ENCODE results near the gene SCAI.

SCAI gene

DNA sequence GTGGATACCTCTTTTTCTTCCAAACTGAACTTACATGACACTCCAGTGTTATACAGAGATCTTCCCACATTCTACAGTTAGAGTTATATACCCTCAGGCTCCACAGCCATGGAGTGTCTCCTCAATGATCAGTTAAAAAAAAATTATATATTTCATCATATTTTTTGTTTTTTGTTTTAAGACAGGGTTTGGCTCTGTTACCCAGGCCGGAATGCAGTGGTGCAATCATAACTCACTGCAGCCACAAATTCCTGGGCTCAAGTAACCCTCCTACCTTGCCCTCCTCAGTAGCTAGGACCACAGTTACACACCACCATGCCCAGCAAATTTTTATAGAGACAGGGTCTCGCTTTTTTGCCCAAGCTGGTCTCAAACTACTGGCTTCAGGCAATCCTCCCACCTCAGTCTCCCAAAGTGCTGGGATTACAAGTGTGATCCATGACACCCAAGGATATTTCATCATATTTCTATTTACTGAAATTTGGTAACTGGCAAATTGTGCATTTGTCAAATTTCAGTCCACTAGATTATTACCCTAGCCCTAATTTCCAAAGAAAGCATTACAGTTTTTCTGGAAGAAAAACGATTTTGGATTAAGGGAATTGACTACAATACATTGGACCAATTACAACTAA is 18.1 kb upstream of the SCAI start:
- Mint-ChIP-seq H3K27ac (peak overlapping the region; percentile 69), H3K9me3 (no peaks in the 10 kb centered on the region), H3K36me3 (peaks cover 77% of the 10 kb centered on the region), H3K4me3 (no peak overlapping the region), H3K4me1 (no peaks in the 10 kb centered on the region)
- no peak for DNase-seq (ENCODE audit: low spot score in 2 of 2)
- ATAC-seq, result no peak

DNA sequence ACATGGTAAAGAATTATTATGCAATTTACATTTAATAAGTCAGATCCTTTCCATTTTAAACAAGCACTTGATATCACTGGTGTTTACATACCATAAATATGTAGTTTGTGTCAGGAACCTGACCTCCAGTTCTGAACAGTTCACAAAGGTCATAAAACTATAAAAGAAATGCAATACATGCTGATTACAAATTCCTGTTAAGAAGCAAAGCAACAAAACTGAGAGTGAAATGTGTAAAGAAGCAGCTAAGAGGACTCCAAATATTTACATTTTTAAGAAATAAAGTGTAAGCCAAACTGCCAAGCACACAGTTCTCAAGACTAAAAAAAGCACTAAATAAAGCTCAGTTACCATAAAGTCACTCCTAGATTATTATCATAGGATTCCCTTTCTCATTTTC is 17.4 kb upstream of the SCAI start:
- H3K27ac Mint-ChIP-seq, result peak overlapping the region; percentile 69
- no peaks in the 10 kb centered on the region for H3K4me1 Mint-ChIP-seq
- no peak overlapping the region for H3K4me3 Mint-ChIP-seq
- ATAC-seq (no peak), DNase-seq (ENCODE audit: low spot score in 2 of 2) (no peak)
- peaks cover 75% of the 10 kb centered on the region for H3K36me3 Mint-ChIP-seq
- H3K9me3 Mint-ChIP-seq, result no peaks in the 10 kb centered on the region

DNA sequence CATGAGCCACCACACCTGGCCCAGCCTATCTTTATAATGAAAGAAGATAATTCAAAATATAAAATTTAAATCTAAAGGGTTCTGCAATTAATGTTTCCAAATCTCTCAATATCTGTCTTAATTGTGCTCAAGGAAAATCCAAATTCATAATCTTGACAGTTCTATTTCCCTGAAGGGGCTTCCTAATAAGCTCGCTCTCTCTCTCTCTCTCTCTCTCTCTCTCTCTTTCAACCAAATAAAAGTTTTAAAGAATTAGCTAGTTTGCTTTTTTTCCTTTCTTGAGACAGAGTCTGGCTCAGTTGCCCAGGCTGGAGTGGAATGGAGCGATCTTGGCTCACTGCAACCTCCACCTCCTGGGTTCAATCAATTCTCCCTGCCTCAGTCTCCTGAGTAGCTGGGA is 13.2 kb upstream of the SCAI start:
- H3K9me3 Mint-ChIP-seq, result no peaks in the 10 kb centered on the region
- no peak for DNase-seq (ENCODE audit: low spot score in 2 of 2)

DNA sequence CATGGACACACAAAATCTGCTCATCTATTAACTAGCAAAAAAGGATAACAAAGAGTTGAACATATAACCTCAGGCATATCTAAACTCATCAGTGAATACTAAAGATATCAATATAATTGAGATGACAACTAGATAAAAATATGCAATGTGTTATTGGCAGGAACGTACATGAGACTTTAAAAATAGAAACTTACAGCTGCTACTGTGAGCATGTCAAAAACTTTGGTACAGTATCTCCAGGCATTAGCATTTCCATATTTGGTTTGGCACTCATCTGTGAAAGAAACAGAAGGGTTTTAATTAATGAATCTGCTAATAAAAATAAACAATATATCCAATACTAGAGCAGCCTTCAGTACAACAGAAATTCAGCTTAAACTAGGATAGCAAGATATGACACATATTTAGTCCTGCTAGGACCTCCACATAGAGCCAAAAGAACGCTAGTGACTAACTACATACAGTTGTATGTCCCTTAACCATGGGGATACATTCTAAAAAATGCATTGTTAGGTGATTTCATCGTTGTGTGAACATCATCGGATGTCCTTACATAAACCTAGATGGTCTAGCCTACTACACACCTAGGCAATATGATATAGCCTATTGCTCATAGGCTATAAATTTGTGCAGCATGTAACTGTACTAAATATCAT is 10.5 kb upstream of the SCAI start:
- H3K4me1 Mint-ChIP-seq, result no peaks in the 10 kb centered on the region
- no peak overlapping the region for H3K4me3 Mint-ChIP-seq
- H3K36me3 Mint-ChIP-seq, result peaks cover 93% of the 10 kb centered on the region
- H3K9me3 Mint-ChIP-seq, result no peaks in the 10 kb centered on the region
- no peak for ATAC-seq
- H3K27ac Mint-ChIP-seq, result no peak overlapping the region
- no peak for DNase-seq (ENCODE audit: low spot score in 2 of 2)

More for the DNA sequence above, 13.2 kb upstream of the SCAI start:
- Mint-ChIP-seq H3K4me1 (no peaks in the 10 kb centered on the region), H3K36me3 (peaks cover 82% of the 10 kb centered on the region), H3K4me3 (no peak overlapping the region), H3K27ac (no peak overlapping the region)
- ATAC-seq, result no peak

DNA sequence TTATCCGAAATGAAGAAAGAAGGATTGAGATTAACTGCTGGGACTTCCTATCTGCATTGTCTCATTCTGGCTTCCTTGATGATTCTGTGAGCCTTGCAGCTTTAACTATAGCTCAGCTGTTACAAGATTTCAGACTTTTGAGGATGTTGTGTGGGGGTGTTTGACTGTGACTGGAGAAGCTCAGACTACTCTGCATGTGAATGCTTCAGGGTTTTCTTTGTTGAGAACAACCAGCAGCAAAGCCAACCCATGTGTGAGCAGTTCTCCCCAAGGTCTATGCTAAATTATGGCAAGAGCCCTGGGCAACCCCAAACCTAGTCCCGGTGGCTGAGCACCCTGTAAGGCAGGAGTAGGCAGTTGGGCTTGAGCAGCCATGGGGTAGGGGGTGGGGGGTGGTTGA is 8.4 kb upstream of the SCAI start:
- peaks cover 74% of the 10 kb centered on the region for H3K36me3 Mint-ChIP-seq
- no peak overlapping the region for H3K4me3 Mint-ChIP-seq

DNA sequence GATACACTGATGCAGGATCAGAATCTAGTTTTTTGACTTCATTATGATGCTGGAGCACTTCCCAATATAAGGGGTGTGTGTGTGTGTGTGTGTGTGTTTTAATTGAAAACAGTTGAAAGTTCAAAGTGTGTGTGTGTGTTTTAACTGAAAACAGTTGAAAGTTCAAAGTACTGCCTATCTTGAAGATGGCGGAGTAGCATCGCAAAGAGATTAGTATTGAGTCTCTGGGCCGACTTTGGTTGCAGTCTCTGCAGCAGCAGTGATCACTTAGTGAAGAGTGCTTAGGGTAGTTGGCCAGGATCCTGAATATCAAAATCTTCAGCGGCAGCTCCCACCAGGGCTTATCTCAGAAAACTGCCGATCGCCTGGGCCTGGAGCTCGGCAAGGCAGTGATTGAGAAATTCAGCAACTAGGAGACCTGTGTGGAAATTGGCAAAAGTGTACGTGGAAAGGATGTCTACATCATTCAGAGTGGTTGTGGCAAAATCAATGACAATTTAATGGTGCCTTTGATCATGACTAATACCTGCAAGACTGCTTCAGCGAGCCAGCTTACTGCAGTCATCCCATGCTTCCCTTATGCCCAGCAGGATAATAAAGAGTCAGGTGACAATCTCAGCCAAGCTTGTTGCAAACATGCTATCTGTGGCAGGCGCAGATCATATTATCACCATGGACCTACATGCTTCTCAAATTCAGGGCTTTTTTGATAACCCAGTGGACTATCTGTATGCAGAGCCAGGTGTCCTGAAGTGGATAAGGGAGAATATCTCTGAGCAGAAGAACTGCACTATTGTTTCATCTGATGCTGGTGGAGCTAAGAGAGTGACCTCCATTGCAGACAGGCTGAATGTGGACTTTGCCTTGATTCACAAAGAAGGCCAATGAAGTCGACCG is 7.3 kb upstream of the SCAI start:
- DNase-seq (ENCODE audit: low spot score in 2 of 2), result no peak
- Mint-ChIP-seq H3K36me3 (peaks cover 66% of the 10 kb centered on the region), H3K27ac (no peak overlapping the region), H3K4me3 (no peak overlapping the region), H3K9me3 (no peaks in the 10 kb centered on the region), H3K4me1 (no peaks in the 10 kb centered on the region)
- no peak for ATAC-seq

More for the DNA sequence above, 8.4 kb upstream of the SCAI start:
- DNase-seq (ENCODE audit: low spot score in 2 of 2), result no peak
- no peaks in the 10 kb centered on the region for H3K9me3 Mint-ChIP-seq
- H3K4me1 Mint-ChIP-seq, result no peaks in the 10 kb centered on the region
- peak overlapping the region; percentile 63 for H3K27ac Mint-ChIP-seq
- ATAC-seq, result no peak

DNA sequence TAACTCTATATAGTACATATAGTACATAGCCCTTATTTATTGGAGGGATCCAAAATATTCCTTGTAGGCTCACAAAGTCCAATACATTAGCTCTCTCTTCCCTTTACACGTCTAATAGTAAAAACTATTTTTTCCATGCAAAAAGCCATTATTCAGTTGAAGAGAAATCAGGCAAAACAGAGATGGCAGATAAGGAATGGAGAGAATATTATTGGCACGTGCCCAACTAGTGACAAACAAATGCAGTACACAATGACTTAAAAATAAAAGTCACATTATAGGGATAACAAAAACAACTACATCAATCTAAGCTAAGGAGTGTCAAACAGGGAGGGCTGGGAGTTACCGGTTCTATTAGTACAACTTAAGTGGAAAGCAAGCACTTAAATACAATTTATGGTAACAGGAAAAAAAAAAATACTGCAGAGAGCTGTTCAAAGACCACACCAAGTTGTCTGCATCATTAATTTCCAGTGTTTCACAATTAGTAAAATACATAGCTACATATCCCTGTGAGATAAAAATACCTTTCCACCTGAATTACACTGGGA is 4.1 kb upstream of the SCAI start:
- DNase-seq (ENCODE audit: low spot score in 2 of 2) (no peak), ATAC-seq (no peak)
- Mint-ChIP-seq H3K4me1 (peaks cover 12% of the 10 kb centered on the region), H3K4me3 (no peak overlapping the region), H3K9me3 (no peaks in the 10 kb centered on the region), H3K27ac (peak overlapping the region; percentile 3), H3K36me3 (peaks cover 45% of the 10 kb centered on the region)

DNA sequence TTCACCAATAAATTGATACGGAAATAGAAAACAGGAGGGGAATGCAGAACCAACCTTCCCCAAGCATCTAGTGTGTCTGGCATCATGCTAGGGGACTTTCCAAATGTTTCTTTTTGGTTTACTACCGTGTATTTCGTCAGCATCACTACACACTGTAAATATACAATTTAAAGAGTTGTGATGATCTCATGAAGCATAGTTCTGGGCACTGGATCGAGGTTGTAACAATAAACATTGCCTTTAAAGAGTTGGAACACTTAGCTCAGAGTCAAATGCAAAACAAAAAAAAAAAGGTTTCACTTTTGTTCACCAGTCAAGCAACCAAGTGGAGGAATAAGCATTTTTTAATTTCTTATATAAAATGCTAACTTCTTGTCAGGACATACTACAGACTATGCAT is 2.9 kb upstream of the SCAI start:
- peaks cover 35% of the 10 kb centered on the region for H3K36me3 Mint-ChIP-seq
- peaks cover 18% of the 10 kb centered on the region for H3K4me1 Mint-ChIP-seq
- DNase-seq (ENCODE audit: low spot score in 2 of 2) (no peak), ATAC-seq (no peak)
- peak overlapping the region; percentile 39 for H3K27ac Mint-ChIP-seq
- no peak overlapping the region for H3K4me3 Mint-ChIP-seq
- H3K9me3 Mint-ChIP-seq, result no peaks in the 10 kb centered on the region

DNA sequence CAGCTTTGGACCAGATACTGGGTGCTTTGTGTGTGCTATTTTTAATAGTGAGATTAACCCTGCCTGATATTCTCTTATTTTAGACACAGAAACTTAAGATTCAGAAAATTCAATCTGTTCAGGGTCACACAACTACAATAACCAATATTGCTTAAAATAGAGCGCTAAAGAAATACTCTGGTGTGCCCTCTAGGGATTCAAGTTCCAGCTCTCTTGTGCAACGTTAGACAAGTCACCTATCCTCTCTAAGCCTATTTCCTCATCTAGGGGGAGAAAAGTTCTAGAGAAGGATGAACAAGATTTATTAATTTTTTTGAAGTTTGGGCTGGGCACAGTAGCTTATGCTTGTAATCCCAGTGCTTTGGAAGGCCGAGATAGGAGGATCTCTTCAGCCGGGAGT is 2.1 kb upstream of the SCAI start:
- Mint-ChIP-seq H3K9me3 (no peaks in the 10 kb centered on the region), H3K4me1 (peaks cover 18% of the 10 kb centered on the region), H3K36me3 (peaks cover 27% of the 10 kb centered on the region), H3K4me3 (no peak overlapping the region), H3K27ac (no peak overlapping the region)
- no peak for ATAC-seq
- DNase-seq (ENCODE audit: low spot score in 2 of 2), result no peak

DNA sequence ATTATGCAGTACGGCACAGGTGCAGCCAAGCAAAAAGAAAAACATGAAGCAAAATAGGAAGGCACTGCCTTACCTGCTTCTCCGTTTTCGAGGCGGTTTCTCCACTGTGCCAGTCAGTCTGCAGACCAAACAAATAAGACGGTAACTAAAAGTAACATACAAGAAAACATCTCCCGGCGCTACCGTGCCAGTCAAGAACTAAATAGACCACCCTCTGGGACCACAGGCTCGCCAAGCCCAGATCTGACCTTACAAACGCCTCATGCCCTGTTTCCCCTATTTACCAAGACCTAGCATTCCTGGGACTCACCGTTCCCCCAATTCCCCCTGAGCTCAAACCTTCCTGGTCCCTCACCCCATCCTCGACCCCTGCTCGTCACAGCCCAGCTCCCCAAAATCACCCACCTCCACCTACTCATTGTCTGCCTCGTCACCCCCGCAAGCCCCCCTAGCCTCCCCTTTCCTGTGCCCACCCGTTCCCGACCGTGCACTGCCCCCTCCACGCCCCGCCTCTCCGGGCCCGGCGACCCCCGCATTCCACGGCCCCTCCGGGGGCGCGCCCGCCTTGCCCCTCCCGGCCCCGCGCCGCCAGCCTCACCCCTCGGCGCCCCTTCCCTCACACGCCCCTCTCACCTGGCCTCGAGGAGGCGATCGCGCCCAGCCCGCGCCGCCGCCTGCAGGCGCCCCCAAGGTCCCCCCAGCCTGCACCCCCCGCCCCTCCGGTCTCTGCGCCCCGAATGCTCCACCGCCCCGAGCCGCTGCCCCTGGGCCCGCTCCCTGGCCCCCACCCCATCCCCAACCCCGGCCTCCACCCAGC is 560 bp downstream of the SCAI start:
- ATAC-seq (peak; percentile 47), DNase-seq (ENCODE audit: low spot score in 2 of 2) (peak in 1 of 2 donors; percentile 52)
- Mint-ChIP-seq H3K9me3 (no peaks in the 10 kb centered on the region), H3K36me3 (peaks cover 11% of the 10 kb centered on the region), H3K4me3 (peak overlapping the region; percentile 92), H3K27ac (peak overlapping the region; percentile 82), H3K4me1 (peaks cover 18% of the 10 kb centered on the region)

DNA sequence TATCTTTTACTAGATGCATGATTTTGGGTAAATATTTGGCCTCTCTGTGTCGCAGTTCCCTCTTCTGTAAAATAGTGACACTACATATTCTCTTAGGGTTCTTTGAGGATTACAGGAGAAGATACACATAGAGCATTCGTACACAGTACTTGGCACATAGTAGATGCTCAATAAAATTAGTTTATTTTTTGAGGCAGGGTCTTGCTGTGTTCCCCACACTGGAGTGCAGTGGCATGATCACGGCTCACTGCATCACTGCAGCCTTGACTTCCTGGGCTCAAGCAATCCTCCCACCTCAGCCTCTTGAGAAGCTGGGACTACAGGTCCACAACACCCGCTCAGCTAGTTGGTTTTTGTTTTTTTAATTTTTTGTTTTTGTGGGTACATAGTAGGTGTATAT is 1.6 kb downstream of the SCAI start:
- Mint-ChIP-seq H3K9me3 (no peaks in the 10 kb centered on the region), H3K36me3 (peaks cover 11% of the 10 kb centered on the region), H3K4me1 (peaks cover 18% of the 10 kb centered on the region), H3K4me3 (peak overlapping the region; percentile 92), H3K27ac (no peak overlapping the region)
- ATAC-seq, result no peak
- DNase-seq (ENCODE audit: low spot score in 2 of 2), result no peak

DNA sequence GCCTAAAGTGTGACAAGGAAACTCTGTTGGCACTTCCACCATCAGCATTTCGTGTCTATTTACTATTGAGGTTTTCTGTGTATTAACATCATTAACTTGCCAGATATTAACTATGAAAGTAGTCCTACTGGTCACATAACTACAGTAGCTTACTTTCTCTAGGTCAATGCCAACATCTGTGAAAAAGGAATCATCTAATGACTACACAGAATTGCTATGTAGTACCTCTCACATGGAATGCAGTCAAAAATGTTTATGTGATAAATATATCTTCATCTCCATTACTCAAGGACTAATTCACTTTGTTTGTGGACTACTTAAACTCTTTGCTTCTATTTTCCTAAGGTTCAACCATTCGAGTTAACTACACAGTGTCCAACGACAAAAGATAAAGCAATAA is 2.1 kb downstream of the SCAI start:
- H3K9me3 Mint-ChIP-seq, result no peaks in the 10 kb centered on the region
- peaks cover 18% of the 10 kb centered on the region for H3K4me1 Mint-ChIP-seq
- no peak for DNase-seq (ENCODE audit: low spot score in 2 of 2)
- H3K36me3 Mint-ChIP-seq, result peaks cover 11% of the 10 kb centered on the region
- ATAC-seq, result no peak
- H3K27ac Mint-ChIP-seq, result no peak overlapping the region
- no peak overlapping the region for H3K4me3 Mint-ChIP-seq

DNA sequence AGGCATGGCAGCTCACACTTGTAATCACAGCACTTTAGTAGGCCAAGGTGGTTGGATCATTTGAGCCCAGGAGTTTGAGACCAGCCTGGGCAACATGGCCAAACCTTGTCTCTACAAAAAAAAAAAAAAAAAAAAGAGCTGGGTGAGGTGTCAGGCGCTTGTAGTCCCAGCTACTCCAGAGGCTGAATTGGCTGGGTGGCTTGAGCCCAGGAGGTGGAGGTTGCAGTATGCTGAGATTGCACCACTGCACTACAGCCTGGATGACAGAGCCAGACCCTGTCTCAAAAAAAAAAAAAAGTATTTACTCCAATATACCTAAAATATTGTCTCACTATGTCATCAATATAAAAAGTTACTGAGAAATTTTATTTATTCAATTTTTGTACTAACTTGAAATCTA is 2.8 kb downstream of the SCAI start:
- Mint-ChIP-seq H3K4me3 (no peak overlapping the region), H3K9me3 (no peaks in the 10 kb centered on the region), H3K36me3 (peaks cover 11% of the 10 kb centered on the region), H3K27ac (no peak overlapping the region), H3K4me1 (peaks cover 18% of the 10 kb centered on the region)
- ATAC-seq, result no peak
- DNase-seq (ENCODE audit: low spot score in 2 of 2), result no peak

DNA sequence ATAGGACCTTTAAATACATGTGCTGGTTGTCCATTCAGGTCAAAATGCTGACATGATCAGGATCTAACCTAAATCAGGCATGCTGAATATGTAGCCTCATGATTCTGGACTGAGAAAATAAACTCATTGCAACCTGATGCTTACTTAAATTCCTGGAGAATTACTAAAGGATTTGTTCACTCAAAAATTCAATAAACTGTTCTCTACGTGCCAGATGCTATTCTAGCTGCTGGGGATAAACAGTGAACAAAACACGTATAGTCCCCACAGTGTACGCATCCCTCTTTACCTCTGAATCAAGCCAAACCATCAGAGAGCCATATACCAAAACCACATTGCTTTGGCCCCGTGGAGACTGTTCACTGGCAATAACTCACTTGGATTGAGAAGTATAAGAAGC is 6.1 kb downstream of the SCAI start:
- Mint-ChIP-seq H3K4me1 (peaks cover 21% of the 10 kb centered on the region), H3K9me3 (no peaks in the 10 kb centered on the region), H3K27ac (no peak overlapping the region), H3K36me3 (no peaks in the 10 kb centered on the region), H3K4me3 (no peak overlapping the region)
- ATAC-seq, result no peak
- peak in 1 of 2 donors; percentile 7 for DNase-seq (ENCODE audit: low spot score in 2 of 2)

DNA sequence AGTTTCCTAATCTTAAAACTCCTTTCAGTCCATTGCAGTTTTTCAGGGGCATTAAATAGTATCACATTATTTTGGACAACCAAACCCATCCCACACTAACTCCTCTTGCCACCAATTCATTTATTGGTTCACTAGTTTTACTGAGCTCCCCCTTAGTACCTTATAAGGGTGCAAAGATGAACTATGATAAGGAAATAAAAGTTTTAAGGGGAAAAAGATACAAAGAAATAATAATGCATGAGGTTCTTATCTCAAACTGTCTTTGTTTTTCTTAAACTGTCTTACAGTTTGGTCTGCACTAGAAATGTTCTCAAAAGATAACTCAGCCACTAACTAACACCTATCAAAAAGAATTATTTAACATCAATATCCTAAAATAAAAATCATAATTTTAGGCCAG is 8.4 kb downstream of the SCAI start:
- Mint-ChIP-seq H3K4me1 (peaks cover 17% of the 10 kb centered on the region), H3K4me3 (no peak overlapping the region), H3K36me3 (no peaks in the 10 kb centered on the region)

More for the DNA sequence above, 8.4 kb downstream of the SCAI start:
- no peaks in the 10 kb centered on the region for H3K9me3 Mint-ChIP-seq
- DNase-seq (ENCODE audit: low spot score in 2 of 2), result no peak
- no peak overlapping the region for H3K27ac Mint-ChIP-seq
- ATAC-seq, result no peak

All from stimulated activated effector memory CD8-positive, alpha-beta T cell treated with anti-CD3 and anti-CD28 coated beads, Interleukin-12 subunit alpha, Interleukin-12 subunit beta, amount 100 ng/mL, for 72 hours (primary cell).